Small intestine (tissue), 7 donors: ENCODE measurements around the gene SEZ6. TPM values are rescaled to one million over a fixed set of nuclear protein-coding genes. Genes with fewer than 3 reads are reported as not detected.

Experiments
- DNase-seq, 2 donors: peaks; one replicate each; pipeline versions ENCODE4 v3.0.0 to v3.0.0-alpha.2; 2013
- FAIRE-seq: peaks from 2 replicates; lab custom pipeline; 2012; peaks lifted over from hg19 to GRCh38; lab: Jason Lieb, UNC
- H3K27ac ChIP-seq, 3 donors: one replicate each; pipeline ENCODE4 v1.5.1; 2013; ENCODE audit warnings: low read length in 2 of 3, mild to moderate bottlenecking in 2 of 3, control low read depth in 1 of 3, inconsistent platforms in 1 of 3, low read depth in 1 of 3, moderate library complexity in 1 of 3
- H3K27me3 ChIP-seq, 3 donors: one replicate each; pipeline ENCODE4 v1.6.1; 2013; ENCODE audit warnings: low read length in 3 of 3, inconsistent platforms in 1 of 3; ENCODE audit not compliant: control insufficient read depth in 3 of 3, insufficient read depth in 3 of 3
- H3K36me3 ChIP-seq, 3 donors: one replicate each; pipeline ENCODE4 v1.6.1; 2013; ENCODE audit warnings: low read length in 3 of 3, inconsistent platforms in 1 of 3, low read depth in 1 of 3, mild to moderate bottlenecking in 1 of 3, moderate library complexity in 1 of 3; ENCODE audit not compliant: control insufficient read depth in 3 of 3, insufficient read depth in 2 of 3
- H3K4me1 ChIP-seq, 3 donors: one replicate each; pipeline ENCODE4 v1.6.1; 2013; ENCODE audit warnings: low read length in 2 of 3, inconsistent platforms in 1 of 3, low read depth in 1 of 3, mild to moderate bottlenecking in 1 of 3, moderate library complexity in 1 of 3; ENCODE audit not compliant: control insufficient read depth in 3 of 3, insufficient read depth in 2 of 3
- H3K4me3 ChIP-seq, 3 donors: one replicate each; pipeline ENCODE4 v1.5.1; 2013; ENCODE audit warnings: low read length in 3 of 3, control low read depth in 1 of 3, inconsistent platforms in 1 of 3, low read depth in 1 of 3, mild to moderate bottlenecking in 1 of 3, moderate library complexity in 1 of 3
- H3K9me3 ChIP-seq, 2 donors: one replicate each; pipeline ENCODE4 v1.6.1; 2013; ENCODE audit warnings: low read depth in 1 of 2, low read length in 1 of 2; ENCODE audit not compliant: control insufficient read depth in 2 of 2, insufficient read depth in 1 of 2
- WGBS, 3 donors: extraction: QIAGEN DNeasy Blood & Tissue Kit; methylation state at CpG; one replicate each; pipeline ENCODE4 v1.1.7; 2013; 5-methylcytosine and 5-hydroxymethylcytosine counted together
- polyA plus RNA-seq, 4 donors: library from polyadenylated mRNA; stranded (reverse) in 3 of 4; unstranded in 1 of 4; fragments of 200-250 nt in 3 of 4; fragments of 120-200 nt in 1 of 4; gene quantifications; one replicate each; pipeline versions ENCODE4 v1.2.1 to v1.2.3, GENCODE V29; 2013
- donor health status: healthy with polysubstance abuse.
- donor health status: control.
- donor health status: control.
- donor health status: Bipolar disorder and iron deficiency.
- donor health status: healthy.

SEZ6 gene
- polyA plus RNA-seq, 4 donors: 1.1 to 1.4 TPM; not detected in 2

DNA sequence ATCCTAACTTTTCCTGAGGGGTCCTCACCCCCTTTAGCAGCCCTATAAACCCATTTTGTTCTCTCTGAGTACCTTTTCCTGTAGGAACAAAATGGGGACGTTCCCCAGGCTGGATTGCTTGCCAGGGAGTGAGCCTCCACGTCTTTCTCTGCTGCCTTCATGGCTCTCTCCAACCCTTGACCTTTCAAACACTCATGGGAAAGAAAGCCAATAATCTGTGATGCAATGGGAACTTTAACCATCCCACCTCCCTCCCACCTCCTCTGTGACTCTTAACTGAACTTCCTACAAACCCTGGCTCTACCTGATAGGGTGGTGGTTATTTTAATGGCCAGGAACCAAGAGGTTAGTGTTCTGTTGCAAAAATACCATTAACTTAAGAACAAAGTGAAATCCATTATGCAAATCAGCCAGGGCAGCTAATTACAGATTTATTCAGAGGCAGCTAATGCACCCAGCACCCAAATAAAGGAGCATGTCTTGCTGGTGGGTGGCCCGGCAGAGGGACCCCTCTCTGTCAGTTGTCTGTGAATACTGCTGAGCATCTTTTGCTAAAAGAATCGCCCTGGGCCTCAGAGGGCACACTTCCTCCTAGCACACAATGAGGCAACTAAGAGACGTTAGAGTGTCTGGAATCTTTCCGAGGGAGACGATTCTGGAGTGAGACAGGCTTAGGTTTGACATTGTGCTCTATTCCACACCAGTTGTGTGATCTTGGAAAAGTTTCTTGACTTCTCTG is 40.1 kb upstream of the SEZ6 start:
- no peak overlapping the region for H3K4me3 ChIP-seq
- DNase-seq: peak; percentile 74 to 84
- 59 to 62% (median 62%) methylated on average over 7 of the region's 7 CpGs for WGBS, 3 donors
- FAIRE-seq: no peak
- H3K36me3 ChIP-seq: peaks cover 0 to 5% (median 0%) of the 10 kb centered on the region in 3 donors
- no peaks in the 10 kb centered on the region for H3K27me3 ChIP-seq
- H3K9me3 ChIP-seq: no peaks in the 10 kb centered on the region
- H3K4me1 ChIP-seq: peaks cover 4 to 39% (median 6%) of the 10 kb centered on the region in 3 donors
- H3K27ac ChIP-seq: peak overlapping the region in 1 of 3 donors; percentile 67

DNA sequence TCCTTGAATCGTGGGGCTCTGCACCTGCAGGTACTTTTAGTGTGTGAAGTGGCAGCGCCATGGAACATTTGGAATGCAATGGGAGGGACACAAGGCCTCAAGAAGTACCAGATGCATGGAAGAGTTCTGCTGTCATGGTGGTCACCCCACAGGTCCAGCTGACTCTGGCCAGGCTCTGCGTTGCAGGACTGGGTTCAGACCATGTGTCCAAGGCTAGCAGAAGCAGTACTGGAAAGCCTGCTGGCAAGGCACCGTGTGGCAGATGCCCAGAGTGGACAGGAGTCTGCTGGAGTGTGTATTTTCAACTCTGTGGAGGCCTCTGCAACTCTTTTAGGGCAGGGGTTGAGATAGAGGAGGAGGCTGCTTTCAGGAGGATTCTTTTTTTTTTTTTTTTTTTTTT is 39.2 kb upstream of the SEZ6 start:
- Histone ChIP-seq H3K4me1 (peaks cover 4 to 39% (median 6%) of the 10 kb centered on the region in 3 donors), H3K27ac (no peak overlapping the region), H3K36me3 (peaks cover 0 to 5% (median 0%) of the 10 kb centered on the region in 3 donors), H3K27me3 (no peaks in the 10 kb centered on the region), H3K9me3 (no peaks in the 10 kb centered on the region), H3K4me3 (no peak overlapping the region)
- DNase-seq (no peak), FAIRE-seq (no peak)
- WGBS, 3 donors: 90 to 95% (median 92%) methylated on average over 4 of the region's 4 CpGs

DNA sequence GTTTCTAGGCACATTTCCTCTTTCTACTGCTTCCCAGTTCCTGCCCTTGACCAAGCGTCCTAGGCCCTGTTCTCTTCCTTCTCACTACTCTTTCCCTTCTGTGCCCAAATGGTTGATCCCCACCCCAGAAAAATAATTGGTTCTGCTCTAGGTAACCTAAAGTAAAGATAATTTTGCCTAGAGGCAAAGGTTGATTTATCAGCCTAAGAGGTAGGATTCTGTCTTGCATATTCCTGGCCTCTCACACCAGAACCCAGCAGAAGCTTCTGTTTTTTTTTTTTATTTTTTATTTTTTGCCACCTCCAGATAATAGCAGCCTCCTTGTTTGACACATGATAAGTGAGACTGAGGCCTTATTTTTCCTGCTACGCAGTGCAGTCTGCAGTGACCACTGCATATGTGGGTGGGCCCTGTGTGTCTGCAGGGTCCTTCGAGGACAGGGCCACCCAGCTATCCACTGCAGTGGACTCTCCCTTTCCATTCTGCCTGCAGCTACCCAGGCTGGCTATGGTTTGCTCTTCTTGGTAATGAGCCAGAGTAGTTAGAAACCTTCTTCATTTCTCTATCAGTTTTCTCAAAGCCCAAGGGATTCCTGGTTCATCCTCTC is 37.8 kb upstream of the SEZ6 start:
- no peaks in the 10 kb centered on the region for H3K27me3 ChIP-seq
- peak overlapping the region in 1 of 3 donors; percentile 79 for H3K27ac ChIP-seq
- H3K4me3 ChIP-seq: peak overlapping the region in 1 of 3 donors; percentile 9
- DNase-seq (no peak), FAIRE-seq (no peak)
- H3K36me3 ChIP-seq: peaks cover 0 to 5% (median 0%) of the 10 kb centered on the region in 3 donors
- no peaks in the 10 kb centered on the region for H3K9me3 ChIP-seq
- peaks cover 4 to 37% (median 6%) of the 10 kb centered on the region in 3 donors for H3K4me1 ChIP-seq
- WGBS, 3 donors: 85 to 96% (median 86%) methylated on average over 3 of the region's 3 CpGs

DNA sequence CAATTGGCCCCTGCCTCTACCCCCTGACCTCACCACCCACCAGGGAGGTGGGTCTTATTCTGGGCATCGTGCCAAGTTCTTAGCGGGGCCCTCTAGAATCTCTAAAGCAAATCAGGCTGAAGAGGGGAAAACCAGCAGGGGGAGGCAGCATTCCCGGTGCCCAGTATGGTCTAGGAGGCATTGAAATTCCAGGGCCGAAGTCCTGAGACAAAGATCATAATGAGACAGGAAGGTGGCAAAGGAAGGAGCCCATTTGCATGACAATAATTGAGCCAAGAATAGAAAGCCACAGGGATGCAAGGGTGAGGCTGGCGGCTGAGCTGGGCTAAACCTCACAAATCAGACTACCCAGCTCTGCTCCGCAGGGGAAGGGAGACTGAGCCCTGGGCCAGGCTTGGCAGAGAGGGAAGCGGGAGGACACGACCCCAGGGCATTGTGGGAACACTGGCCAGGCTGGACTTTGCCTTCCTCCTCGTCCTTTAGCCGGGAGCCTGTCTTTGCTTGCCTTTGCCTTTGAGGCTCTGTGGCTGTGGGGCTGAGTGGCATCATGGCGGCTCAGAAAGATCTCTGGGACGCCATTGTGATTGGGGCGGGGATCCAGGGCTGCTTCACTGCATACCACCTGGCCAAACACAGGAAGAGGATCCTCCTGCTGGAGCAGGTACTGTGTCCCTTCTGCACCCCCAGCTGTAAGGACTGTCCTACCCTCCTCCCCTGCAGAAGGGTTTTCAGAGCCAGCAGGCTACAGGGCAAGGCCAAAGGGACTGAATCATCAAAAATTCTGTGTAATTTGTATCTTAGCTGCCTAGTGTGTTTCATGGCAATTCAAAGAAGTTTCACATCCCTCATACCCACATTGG is 37.1 kb upstream of the SEZ6 start, which contains the start of gene PIPOX:
Gene PIPOX (plus strand): TSS at position 463 of the 860 bp plus-strand sequence. CDS start 85 bp downstream, at position 548.
- H3K4me3 ChIP-seq: peak within 1 kb of the TSS in 1 of 3 donors; percentile 9
- H3K4me1 ChIP-seq: peaks cover 4 to 34% (median 6%) of the 10 kb centered on the region in 3 donors
- peaks cover 0 to 5% (median 0%) of the 10 kb centered on the region in 3 donors for H3K27me3 ChIP-seq
- no peaks in the 10 kb centered on the region for H3K9me3 ChIP-seq
- H3K36me3 ChIP-seq: peaks cover 0 to 5% (median 0%) of the 10 kb centered on the region in 3 donors
- no peak for FAIRE-seq
- peak; percentile 63 to 86 for DNase-seq
- WGBS, 3 donors: 36 to 39% (median 36%) methylated on average over 13 of the region's 13 CpGs
- H3K27ac ChIP-seq: peak within 1 kb of the TSS in 2 of 3 donors; percentile 45 to 79

DNA sequence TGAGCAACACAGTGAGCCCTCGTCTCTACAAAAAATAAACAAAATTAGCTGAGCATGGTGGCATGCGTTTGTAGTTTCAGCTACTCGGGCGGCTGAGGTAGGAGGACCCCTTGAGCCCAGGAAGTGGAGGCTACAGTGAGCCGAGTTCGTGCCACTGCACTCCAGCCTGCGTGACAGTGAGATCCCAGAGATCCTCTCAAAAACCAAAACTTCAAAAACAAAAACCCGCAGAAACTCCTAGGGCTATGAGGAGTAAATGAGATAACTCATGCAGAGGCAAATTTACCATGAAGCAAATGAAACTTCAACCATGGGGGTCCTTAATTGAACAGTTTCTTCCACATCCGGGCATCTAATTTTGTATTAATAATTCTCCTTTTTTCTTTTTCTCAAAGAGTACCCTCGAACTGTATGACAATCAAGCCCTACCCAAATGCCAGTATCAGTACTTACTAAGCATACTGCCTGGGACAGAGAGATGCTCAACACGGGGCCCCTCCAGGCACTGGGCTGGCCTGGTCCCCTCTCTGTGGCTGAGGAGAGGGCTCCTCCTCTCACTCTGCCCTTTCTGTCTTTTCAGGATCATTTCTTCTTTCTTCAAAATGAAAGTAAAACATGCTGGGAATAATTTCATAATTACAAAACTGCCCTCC is 36.3 kb upstream of the SEZ6 start:
- 79 to 82% (median 81%) methylated on average over 11 of the region's 11 CpGs for WGBS, 3 donors
- peak overlapping the region in 1 of 3 donors; percentile 9 for H3K4me3 ChIP-seq
- no peak for FAIRE-seq

DNA sequence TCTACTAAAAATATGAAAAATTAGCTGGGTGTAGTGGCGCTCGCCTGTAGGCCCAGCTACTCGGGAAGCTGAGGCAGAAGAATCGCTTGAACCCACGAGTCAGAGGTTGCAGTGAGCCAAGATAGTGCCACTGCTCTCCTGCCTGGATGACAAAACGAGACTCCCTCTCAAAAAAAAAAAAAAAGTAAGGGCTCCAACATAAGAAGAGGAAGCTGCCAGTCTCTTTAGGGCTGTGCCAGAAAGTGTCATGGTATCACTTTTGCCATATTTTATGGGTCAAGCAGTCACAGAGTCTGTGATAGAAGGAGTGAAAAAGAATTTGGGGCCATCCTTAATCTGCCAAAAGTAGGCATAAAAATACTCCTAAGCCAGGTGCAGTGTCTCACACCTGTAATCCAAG is 35.7 kb upstream of the SEZ6 start:
- H3K4me1 ChIP-seq: peaks cover 4 to 32% (median 6%) of the 10 kb centered on the region in 3 donors
- peaks cover 0 to 2% (median 0%) of the 10 kb centered on the region in 3 donors for H3K36me3 ChIP-seq
- H3K27me3 ChIP-seq: peaks cover 0 to 17% (median 0%) of the 10 kb centered on the region in 3 donors
- no peak overlapping the region for H3K4me3 ChIP-seq
- H3K9me3 ChIP-seq: no peaks in the 10 kb centered on the region
- H3K27ac ChIP-seq: no peak overlapping the region
- 90 to 92% (median 91%) methylated on average over 6 of the region's 6 CpGs for WGBS, 3 donors
- FAIRE-seq: no peak
- no peak for DNase-seq

More for the DNA sequence above, 36.3 kb upstream of the SEZ6 start:
- Histone ChIP-seq H3K27me3 (peaks cover 0 to 12% (median 0%) of the 10 kb centered on the region in 3 donors), H3K9me3 (no peaks in the 10 kb centered on the region), H3K27ac (peak overlapping the region in 1 of 3 donors; percentile 79), H3K4me1 (peaks cover 4 to 34% (median 6%) of the 10 kb centered on the region in 3 donors), H3K36me3 (peaks cover 0 to 5% (median 0%) of the 10 kb centered on the region in 3 donors)
- no peak for DNase-seq

DNA sequence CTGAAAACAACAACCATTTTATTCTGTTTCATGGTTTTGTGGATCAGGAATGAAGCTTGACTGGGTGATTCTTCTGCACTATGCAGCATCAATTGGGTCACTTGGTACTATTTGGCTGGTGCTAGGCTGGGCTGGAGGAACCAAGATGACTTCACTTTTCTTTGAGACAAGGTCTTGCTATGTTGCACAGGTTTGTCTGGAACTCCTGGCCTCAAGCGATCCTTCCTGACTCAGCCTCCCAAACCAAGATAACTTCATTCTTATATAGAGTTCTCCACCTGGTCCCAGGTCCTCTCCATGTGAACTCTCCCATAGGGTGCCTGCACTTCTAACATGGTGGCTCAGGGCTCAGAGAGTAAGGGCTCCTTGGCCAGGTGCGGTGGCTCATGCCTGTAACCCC is 35.3 kb upstream of the SEZ6 start:
- Histone ChIP-seq H3K27me3 (peaks cover 0 to 17% (median 0%) of the 10 kb centered on the region in 3 donors), H3K4me1 (peaks cover 4 to 27% (median 6%) of the 10 kb centered on the region in 3 donors), H3K36me3 (no peaks in the 10 kb centered on the region), H3K4me3 (no peak overlapping the region), H3K27ac (no peak overlapping the region), H3K9me3 (no peaks in the 10 kb centered on the region)
- DNase-seq (no peak), FAIRE-seq (no peak)
- WGBS, 3 donors: 94 to 98% (median 97%) methylated on average over 2 of the region's 2 CpGs
